ENCODE measurements around the gene SMARCAL1.
"Not testable (repeated sequence)": the region's sequence is repeated elsewhere in the genome, so short reads cannot be mapped to it uniquely, and the experiment has no call there.

SMARCAL1 gene

DNA sequence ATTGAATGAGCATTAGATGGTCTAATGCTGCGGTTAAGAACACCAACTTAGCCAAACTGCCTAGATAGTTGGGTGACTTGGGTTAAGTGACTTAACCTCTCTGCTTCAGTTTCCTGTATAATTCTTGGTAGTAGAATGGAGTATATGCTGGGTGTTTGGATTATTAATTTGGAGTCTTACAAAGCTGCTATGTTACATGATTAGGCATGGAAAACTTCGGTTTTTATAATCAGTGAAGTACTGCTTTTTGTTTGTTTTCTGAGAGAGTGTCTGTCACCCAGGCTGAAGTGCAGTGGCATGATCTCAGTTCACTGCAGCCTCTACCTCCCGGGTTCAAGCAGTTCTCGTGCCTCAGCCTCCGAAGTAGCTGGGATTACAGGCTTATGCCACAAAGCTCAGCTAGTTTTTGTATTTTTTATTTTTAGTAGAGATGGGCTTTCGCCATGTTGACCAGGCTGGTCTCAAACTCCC lies 90.9 kb downstream of the SMARCAL1 start:
- DNase-seq: no peak

DNA sequence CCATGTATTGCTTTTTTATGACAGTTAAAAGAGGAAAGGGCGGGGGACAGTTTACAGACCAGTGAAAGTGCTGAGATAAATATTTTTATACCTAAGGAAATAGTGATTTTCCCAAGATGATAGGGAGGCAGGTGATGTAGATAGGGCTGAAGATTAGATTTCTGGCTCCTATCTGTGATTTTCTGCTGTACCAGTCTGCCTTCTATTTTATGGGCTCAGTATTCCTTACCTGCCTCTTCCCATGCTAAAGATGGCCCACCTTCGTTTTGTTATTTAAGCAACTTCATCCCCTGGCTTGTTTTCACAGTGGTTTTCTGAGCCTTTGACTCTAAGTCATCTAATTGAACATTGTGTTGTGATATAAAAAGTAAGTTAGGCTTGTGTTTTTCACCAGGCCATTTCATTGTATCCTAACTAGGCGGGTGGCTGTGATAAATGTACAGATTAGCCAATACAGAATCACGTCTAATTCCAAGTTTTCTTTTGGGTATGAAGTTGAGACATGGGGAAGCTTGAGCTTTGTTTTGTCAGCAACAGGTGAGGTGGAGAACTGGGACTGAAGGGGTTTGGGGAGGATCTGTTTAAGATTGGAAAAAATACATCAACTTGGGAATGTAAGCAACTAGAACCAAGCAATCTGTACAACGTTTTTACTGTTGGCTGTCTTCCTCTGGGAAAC lies 91.6 kb downstream of the SMARCAL1 start:
- DNase-seq: no peak

DNA sequence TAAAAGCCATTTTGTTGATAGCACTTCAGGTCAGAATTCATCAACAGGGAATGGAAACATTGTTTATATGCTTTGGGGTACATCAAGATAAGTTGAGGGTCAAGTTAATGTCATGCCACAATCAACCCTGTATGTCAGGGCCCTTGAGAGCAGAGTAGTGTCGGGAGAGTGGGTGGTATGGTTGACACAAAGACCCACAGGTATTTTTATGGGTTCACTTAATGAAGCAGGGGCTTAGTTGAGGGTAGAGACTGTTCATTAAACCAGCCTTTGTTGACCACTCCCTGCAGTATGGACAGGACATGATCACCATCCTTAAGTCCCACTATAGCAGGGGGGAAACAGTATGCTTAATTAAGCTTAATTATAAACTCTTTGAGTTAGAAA lies 92.1 kb downstream of the SMARCAL1 start:
- DNase-seq: no peak

DNA sequence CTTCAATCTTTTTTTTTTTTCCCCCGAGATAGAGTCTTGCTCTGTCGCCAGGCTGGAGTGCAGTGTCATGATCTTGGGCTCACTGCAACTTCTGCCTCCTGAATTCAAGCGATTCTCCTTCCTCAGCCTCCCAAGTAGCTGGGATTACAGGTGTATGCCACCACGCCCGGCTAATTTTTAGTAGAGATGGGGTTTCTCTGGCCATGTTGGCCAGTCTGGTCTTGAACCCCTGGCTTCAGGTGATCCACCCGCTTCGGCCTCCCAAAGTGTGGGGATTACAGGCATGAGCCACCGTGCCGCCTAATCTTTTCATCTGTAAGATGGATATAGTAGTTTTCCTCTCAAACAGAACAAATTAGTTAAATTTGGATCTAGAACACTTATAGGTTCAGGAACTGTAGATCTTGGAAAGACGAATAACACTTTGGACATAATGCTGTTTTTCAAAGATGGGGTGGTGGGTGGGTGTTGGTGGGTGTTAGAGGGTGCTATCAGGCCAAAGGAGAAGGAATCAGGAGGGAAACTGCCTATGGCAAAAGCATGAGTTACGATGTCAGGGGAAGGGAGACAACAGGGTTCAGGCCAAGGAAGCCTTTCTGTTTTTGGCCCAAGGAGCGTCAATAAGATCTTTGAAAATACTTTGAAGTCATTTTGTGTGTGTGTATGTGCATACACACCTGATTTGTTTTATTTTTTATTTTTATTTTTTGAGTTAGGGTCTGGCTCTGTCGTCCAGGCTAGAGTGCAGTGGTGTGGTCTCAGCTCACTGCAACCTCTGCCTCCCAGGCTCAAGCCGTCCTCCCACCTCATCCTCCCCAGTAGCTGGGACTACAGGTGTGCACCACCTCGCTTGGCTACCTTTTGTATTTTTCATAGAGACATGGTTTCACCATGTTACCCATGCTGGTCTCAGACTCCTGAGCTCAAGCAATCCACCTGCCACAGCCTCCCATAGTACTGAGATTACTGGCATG lies 93.1 kb downstream of the SMARCAL1 start:
- no peak for DNase-seq

DNA sequence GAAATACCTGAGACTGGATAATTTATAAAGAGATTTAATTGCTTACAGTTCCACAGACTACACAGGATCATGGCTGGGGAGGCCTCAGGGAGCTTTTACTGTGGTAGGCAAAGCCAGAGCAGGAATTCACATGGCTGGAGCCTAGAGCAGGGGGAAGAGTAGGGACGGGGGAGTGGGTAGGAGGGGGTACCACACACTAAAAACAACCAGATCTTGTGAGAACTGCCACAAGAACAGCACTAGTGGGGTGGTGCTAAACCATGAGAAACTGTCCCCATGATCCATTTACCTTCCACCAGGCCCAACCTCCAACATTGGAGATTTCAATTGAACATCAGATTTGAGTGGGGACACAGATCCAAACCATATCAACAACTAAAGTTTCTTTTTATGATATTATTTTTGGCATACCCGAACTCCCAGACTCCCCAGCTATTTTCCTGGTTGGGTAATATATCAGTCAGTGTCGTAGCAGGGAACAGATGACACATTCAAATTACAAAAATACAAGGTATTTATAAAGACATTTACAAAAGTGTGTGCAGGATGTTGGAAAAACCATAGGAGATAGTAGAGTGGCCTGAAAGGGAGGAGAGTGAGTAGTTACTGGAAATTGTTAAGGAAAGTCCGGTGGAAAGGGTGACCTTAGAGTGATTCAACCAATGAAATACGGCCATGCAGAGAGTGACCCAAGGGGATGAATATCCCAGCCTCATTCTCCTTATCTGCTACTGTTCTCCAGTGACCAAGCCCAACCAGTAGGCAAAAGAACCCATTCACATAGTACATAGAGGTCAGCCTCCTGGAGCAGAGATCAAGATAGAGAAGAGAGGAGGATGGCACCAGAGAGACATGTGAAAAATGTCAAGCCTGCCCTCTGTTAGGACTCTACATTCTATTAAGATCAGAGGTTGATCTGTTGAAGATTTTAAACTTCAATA lies 95.2 kb downstream of the SMARCAL1 start:
- no peak for DNase-seq

DNA sequence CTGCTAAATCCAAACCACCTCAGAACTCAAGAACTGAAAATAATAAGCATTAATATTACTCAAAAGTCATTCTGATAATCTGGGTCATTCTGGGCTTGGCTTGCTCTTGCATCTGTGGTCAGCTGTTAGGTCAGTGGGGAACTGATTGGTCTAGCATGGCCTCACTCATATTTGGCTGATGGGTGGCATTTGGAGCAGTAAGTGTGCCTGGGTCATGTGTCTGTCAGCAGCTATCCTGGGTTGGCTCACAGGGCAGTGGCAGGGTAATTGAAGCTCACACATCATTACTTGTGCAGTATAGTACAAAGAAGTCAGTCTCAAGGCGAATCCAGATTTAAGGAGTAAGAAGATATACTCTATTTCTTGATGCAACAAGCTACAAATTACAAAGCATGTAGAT lies 95.9 kb downstream of the SMARCAL1 start:
- DNase-seq: no peak

DNA sequence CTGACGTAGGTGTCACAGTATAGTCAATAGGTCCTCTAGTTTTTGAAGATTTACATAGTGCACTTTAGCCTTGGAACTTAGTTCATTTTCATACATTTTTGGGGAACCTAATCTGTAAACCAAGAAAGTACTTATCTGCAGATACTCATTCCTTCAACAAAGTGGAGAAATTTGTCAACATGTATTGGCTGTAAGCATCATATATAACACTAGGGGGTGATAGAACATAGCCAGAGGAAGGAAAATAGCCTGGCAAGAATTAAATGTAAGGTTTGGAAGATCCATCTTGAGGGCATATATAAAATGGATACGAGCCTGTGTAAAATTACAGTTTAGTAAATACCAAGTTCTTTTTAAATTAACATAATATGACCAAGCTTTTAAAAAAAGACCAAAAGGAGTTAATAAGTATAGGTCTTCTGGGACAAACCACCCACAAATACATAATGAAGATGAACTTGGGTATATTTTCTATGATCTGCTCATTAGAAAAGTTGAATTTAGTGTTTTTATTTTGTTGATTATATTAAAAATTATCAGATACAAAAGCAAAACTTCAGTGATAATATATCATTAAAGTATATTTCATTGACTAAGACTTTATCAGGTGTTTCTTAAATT lies 104.6 kb downstream of the SMARCAL1 start:
- DNase-seq: peak; percentile 28

DNA sequence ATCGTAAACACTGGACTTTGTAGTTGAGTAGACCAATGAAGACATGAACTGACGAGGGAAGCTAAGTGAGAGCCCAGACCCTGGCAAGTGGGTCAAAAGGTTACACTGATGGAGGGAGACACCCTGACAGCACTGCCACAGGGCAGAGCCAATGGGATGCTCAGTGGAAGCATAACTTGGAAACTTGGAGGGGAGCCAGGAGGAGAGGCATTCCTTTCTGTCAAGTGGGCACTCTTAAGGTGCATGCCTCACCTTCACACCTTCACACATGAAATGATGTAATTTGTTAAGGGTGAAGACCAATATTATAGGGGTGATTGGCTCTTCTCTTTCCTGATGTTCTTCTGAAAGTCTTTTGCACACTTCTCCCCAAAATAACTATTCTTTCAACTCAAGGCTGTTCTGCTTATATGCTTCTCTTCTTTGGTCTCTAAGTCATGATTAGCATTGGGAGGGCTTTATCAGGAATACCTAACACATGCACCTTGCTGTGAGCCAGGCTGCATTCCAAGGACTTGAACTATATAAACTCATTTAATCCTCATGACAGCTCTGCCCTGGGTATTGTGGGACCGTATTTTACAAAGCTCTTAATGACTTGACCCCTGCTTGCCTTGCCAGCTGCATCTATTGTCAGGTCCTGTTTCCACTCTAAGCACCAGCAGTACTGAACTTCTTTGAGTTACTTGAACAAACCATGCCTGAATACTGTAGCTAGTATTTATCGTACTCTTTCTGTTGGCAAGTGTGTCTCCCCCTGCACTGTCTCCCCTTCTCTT lies 105.4 kb downstream of the SMARCAL1 start:
- DNase-seq: no peak

DNA sequence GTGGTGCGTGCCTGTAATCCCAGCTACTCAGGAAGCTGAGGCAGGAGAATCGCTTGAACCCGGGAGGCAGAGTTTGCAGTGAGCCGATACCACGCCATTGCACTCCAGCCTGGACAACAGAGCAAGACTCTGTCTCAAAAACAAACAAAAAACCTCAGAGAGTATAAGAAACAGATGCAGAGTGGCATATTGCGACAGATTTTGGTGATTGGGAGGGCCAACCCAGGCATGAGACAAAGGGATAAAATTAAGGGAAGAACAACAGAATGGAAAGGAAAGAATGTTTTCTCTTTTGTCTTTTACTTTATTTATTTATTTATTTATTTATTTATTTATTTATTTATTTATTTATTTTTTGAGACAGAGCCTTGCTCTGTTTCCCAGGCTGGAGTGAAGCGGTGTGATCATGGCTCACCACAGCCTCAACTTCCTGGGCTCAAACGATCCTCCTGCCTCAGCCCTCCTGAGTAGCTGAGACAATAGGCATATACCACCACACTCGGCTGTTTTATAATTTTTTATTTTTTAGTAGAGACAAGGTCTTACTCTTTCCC lies 106.4 kb downstream of the SMARCAL1 start:
- DNase-seq: not testable (repeated sequence)

DNA sequence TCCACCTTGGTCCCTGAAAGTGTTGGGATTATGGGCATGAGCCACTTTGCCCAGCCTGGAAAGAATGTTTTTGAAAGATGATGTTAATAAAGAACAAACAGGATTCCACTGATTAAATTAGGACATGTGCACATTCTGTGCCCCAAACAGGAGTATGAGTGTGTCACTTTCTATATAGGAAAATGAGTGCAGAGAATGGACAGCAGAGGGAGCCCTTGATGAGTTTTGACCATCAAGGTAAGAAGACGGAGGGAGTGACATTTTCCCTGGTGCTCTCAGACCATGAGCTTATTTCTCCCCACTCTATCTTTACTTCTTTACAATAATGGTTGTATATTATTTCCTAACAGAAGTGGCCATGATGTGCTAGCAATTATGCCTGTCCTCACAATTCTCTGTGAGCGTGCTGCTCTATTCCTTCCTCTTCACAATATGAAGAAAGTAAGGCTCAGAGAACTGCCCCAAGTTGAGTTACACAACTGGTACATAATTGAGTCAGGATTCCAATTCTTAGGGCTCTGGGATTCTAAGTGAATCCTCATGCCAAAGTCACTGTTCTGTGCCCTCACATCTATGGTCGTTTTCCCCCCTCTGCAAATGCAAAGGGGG lies 107.0 kb downstream of the SMARCAL1 start:
- DNase-seq: peak; percentile 78

DNA sequence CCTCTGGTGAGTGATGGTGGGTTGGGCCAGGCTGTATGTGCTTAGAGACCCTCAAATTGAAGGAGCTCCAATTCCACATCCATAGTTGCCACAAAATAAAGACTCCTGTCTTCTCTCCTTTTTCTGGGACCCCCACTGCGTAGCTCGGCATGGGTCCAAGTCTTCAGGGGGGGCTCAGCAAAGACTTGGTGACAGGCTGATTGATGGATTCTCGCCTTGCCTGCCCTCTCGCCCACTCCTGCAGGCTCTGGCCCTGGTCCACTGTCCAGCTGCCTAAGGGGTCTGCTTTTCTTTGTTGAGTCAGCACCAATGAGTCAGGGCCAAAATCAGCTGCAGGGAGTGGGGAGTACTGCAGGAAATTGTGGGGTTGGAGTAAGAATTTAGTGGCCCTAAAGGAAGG lies 107.8 kb downstream of the SMARCAL1 start:
- no peak for DNase-seq

DNA sequence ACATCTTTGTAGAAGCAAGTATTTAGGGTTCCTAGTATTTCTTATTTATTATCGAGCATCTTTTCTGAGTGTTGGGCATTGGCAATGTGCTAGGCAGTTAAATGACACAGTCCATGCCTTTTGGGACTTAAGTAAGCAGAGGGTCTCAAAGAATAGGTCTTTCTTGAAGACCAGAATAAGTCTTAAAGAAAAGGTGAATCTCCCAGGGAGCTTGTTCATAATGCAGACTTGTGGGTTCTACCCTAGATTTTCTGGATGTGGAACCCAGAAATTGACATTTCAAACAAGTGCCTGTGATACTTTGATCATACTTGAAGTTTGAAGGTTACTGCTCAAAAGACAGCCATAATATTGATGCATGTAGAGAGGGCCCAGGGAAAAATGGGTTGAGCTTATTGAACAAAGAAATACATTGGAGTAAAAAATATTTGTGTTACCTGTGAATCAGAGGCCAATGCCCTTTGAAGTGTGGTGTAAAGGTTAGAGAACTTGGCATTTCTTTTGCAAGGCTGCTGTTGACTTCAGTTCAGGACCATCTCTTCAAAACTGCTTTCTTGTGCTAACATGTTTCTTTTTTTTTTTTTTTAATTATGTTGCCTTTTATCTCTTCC lies 110.7 kb downstream of the SMARCAL1 start:
- DNase-seq: no peak

DNA sequence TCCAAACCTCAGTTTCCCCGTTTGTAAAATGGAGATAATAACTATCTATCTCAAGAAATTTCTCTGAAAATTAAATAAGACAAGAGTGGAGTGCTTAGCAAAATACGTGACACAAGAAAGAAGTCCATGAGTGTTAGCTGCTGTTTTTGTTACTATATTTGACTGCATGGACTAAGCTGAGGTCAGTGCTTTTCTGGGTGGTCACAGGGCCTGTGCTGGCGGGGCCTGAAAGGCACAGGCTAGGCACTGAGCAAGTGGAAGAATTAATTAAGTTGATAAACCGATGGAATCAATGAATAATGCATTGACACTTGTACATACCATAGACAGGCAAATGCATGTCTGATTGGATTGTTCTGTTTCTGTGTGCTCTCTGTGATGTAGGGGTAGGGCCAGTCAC lies 113.7 kb downstream of the SMARCAL1 start:
- DNase-seq: no peak

DNA sequence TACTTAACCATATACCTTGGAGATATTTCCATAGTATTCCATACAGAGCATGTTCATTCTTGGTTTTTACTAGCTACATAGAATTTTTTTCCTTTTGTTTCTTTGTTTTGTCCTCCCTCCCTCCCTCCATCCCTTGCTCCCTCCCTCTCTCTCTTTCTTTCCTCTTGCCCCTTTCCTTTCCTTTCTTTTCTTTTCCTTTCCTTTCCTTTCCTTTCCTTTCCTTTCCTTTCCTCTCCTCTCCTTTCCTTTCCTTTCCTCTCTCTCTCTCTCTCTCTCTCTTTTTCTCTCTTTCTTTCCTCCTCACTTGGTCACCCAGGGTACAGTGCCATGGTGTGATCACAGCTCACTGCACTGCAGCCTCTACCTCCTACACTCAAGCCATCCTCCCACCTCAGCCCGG lies 114.7 kb downstream of the SMARCAL1 start:
- DNase-seq: no peak

DNA sequence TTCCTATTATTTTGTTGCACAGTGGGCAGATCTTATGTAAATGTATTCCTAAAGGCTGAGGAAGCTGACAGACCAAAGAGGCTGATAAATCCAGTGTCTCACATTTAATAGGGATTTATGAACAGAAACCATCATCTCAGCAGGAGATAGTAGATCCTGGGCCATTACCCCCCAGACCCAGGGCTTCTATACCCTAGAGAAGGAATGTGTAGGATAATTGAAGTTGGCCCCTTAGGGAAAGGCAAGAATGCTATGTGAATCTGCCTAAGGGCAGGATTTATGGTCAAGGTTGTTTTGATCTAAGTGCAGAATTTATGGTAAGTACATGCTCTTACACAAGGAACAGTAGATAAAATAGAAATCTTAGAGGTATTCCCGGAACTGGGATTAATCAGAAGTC lies 115.3 kb downstream of the SMARCAL1 start:
- DNase-seq: no peak

DNA sequence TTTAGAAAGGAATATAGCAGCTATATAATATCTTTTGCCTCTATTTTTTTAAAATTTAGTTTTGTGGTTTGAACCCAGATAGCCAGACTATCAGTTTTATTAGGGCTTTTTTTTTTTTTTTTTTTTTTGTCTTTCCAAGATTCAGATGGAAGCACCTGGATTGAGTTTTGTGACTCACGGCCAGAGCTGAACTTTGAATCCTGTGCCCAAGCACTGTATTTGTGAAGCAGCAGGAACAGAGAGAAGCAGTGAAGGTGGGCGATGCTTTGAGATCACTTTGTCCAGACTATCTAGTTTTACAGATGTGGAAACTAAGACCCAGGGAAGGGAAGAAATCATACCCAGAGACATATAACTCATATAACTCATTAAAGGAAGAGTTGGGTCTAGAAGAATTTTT lies 120.3 kb downstream of the SMARCAL1 start:
- DNase-seq: no peak
